Fibroblast of mammary gland (primary cell): ENCODE measurements around the gene UST.
"Not testable (repeated sequence)": the region's sequence is repeated elsewhere in the genome, so short reads cannot be mapped to it uniquely, and the experiment has no call there.

Source experiments
- DNase-seq: peaks from one replicate; pipeline ENCODE4 v3.0.0-alpha.2; 2010; ENCODE audit warnings: low read depth
- H3K4me3 ChIP-seq: 2 replicates; pipeline ENCODE4 v1.5.1; 2011; ENCODE audit warnings: low read depth, mild to moderate bottlenecking, low read length, moderate library complexity; ENCODE audit not compliant: control insufficient read depth
- CTCF ChIP-seq: conservative IDR thresholded peaks from 2 replicates; pipeline ENCODE4 v1.5.1; 2011; ENCODE audit warnings: low read depth, low read length, inconsistent platforms; ENCODE audit not compliant: control insufficient read depth, insufficient read depth

UST gene

DNA sequence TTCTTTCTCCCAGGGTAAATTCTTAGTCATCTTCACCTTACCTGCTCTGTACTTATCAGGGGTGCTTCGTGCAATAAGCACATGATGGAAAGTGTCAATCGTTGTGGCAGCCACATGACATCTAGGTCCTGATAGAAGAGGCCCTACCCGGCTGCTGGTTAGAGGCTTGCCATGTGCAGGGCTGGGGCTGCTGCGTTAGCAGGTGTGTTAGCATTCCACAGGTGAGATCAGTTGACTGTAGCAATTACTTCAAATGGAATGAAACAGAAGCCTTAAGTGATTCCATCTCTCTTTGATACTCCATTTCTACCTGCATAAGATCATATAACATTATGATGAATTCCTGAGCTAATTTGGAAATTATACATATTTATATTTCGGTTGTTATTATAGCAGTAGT lies 127.0 kb downstream of the UST start:
- no peak for TF ChIP-seq CTCF
- DNase-seq, result no peak
- H3K4me3 ChIP-seq, result no peak overlapping the region

DNA sequence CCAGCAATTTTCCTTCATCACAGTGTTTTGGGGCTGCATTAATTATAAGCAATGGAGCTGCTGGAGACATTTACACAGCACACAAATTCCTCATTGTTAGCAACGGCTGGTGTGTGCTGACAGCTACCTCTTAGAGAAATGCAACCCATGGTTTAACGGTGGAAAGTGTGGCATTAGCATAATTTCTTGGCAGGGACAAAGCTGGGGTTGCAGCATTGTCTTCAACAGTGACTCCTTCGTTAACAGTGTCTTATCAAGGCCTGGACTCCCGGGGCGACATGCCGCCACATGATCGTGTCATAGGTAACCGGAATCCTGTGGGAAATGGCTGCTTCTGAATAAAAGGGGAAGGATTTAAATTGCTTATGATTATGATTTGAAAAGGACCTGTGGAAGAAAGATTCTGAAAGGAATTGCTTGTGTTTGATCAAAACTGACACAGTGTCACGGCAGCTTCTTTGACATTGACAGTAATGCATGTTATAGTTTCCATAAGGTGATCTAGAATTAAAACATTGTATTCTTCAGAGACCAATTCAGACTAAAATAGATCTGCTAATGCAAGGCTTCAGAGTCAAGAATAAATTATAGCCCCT lies 128.0 kb downstream of the UST start:
- H3K4me3 ChIP-seq, result no peak overlapping the region
- peak; percentile 23 for DNase-seq
- TF ChIP-seq CTCF, result no peak

- DNase-seq, result no peak
- no peak for TF ChIP-seq CTCF
- no peak overlapping the region for H3K4me3 ChIP-seq
Observed at GRCh38 chr6:148878683-148879082, 131.9 kb downstream of the UST start.

DNA sequence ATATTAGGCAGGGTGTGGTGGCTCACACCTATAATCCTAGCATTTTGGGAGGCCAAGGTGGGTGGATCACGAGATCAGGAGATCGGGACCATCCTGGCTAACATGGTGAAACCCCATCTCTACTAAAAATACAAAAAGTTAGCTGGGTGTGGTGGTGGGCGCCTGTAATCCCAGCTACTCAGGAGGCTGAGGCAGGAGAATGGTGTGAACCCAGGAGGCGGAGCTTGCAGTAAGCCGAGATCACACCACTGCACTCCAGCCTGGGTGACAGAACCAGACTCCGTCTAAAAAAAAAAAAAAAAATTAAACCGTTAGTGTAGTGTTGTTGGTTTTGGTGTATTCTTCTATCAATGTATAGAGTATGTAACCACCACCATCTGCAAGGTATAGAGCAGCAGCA lies 133.9 kb downstream of the UST start:
- H3K4me3 ChIP-seq, DNase-seq: not testable (repeated sequence)

DNA sequence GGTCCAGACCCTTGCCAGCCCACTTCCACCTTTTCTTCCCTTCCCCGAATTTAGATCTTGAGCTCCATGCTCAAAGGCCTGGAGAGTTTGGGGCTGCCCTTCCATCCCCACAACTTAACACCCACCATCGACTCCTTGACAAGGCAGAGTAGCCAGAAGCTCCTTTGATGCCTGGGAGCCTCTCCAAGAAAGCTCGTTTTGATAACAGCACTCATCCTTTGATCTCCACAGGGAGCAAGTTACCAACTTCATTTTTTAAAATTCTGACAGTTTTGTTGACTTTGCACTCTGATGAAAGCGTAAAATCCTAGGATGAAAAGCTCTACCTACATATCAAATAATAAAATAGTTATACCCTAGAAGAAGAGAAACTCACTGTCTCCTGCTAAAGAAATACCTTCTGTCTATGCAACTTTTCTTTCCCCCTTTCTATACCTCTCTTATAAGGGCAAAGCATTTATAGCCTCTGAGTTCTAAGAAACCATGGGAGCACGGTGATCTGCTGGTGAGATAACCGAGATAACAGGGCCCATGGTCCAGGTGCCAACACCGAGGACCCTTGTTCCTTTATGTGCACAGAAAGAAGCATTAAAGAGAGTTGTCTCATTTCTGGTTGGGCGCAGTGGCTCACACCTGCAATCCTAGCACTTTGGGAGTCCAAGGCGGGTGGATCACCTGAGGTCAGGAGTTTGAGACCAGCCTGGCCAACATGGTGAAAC lies 134.9 kb downstream of the UST start:
- no peak for DNase-seq
- no peak for TF ChIP-seq CTCF
- H3K4me3 ChIP-seq, result no peak overlapping the region

DNA sequence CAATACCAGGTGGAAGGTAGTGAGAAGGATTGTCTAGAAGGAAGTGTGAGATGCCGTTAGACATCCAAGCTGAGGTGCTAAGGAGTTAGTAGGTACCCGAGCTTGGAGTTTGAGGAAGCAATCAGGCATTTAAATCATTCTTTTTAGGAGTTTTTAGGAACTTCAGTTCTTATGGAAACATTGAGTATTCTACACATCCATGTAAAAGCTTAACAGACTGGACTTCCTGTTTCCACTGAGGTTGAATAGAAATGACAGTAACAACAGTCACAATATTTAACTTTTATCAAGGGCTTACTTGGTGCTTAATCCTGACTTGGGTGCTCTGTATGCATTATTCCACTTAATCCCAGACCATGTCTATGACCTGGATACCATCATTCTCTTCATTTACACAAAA lies 136.4 kb downstream of the UST start:
- H3K4me3 ChIP-seq, result no peak overlapping the region
- no peak for DNase-seq
- no peak for TF ChIP-seq CTCF

DNA sequence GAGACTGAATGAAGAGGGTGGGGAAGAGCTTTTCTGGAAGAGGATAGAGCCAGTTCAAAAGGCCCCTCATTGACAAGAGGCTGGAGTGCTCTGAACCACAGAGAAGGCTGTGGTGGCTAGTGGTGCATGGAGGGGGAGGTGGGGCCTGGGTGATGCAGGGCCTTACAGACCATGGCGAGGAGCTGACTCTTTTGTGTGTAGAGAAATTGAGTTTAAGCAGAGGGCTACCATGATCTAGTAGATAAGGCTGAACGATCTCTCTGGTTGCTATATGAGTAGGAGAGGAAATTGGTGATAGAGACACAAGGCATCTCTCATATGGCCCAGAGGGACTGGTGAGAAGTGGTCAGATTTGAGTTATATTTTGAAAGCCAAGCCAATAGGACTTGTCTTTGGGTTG lies 137.6 kb downstream of the UST start:
- H3K4me3 ChIP-seq, result no peak overlapping the region
- no peak for TF ChIP-seq CTCF
- DNase-seq, result no peak
